GM23338 (cell line): ENCODE data around the gene SYNE1. TPM values are rescaled to one million over a fixed set of nuclear protein-coding genes. Genes with fewer than 3 reads are reported as not detected.

Experiments
- ATAC-seq: fragments of 200-7000 bp; cut with Tn5 transposase; 3 replicates; pipeline ENCODE4 v1.9.1; 2020
- DNase-seq: peaks from one replicate; pipeline ENCODE4 v3.0.0-alpha.2; 2015; ENCODE audit warnings: low spot score
- H2AFZ ChIP-seq: fragments of 200-600 bp; sonication (generic); 2 replicates; pipeline ENCODE4 v1.8.0; 2016; ENCODE audit warnings: antibody characterized with exemption, mild to moderate bottlenecking, moderate library complexity
- H3F3A ChIP-seq: fragments of 200-600 bp; sonication (generic); replicated peaks from 2 replicates; pipeline ENCODE4 v1.8.0; 2017; ENCODE audit warnings: antibody characterized with exemption, mixed run types, low read depth
- H3K27ac ChIP-seq: fragments of 200-600 bp; sonication (generic); 2 replicates; pipeline ENCODE4 v1.6.1; 2016; ENCODE audit warnings: low read depth
- H3K27me3 ChIP-seq: fragments of 200-600 bp; sonication (generic); 2 replicates; pipeline ENCODE4 v1.8.0; 2016; ENCODE audit warnings: mild to moderate bottlenecking, mixed run types, moderate library complexity; ENCODE audit not compliant: insufficient read depth
- H3K36me3 ChIP-seq: fragments of 200-600 bp; sonication (generic); 2 replicates; pipeline ENCODE4 v1.8.0; 2016; ENCODE audit warnings: mild to moderate bottlenecking; ENCODE audit not compliant: insufficient read depth
- H3K4me1 ChIP-seq: fragments of 200-600 bp; sonication (generic); 2 replicates; pipeline ENCODE4 v1.8.0; 2016; ENCODE audit warnings: mild to moderate bottlenecking, moderate library complexity; ENCODE audit not compliant: insufficient read depth
- H3K4me2 ChIP-seq: fragments of 200-600 bp; sonication (generic); 2 replicates; pipeline ENCODE4 v1.7.1; 2017; ENCODE audit warnings: mixed run types
- H3K4me3 ChIP-seq: fragments of 200-600 bp; sonication (generic); 2 replicates; pipeline ENCODE4 v1.6.1; 2016; ENCODE audit warnings: mixed run types
- H3K79me2 ChIP-seq: fragments of 200-600 bp; sonication (generic); replicated peaks from 2 replicates; pipeline ENCODE4 v1.8.0; 2017; ENCODE audit warnings: mild to moderate bottlenecking; ENCODE audit not compliant: insufficient read depth
- H3K9me2 ChIP-seq: fragments of 200-600 bp; sonication (generic); 2 replicates; pipeline ENCODE4 v1.8.0; 2017; ENCODE audit not compliant: insufficient read depth
- H4K20me1 ChIP-seq: fragments of 200-600 bp; sonication (generic); replicated peaks from 2 replicates; pipeline ENCODE4 v1.8.0; 2017; ENCODE audit warnings: mild to moderate bottlenecking; ENCODE audit not compliant: insufficient read depth
- H3K27ac Mint-ChIP-seq: 2 replicates; pipeline ENCODE4 v1.8.0; 2020; ENCODE audit warnings: inconsistent platforms, mild to moderate bottlenecking, moderate library complexity, mixed read lengths
- H3K27me3 Mint-ChIP-seq: 3 replicates; pipeline ENCODE4 v1.8.0; 2022; ENCODE audit warnings: low read depth, mild to moderate bottlenecking, moderate library complexity, mixed read lengths, inconsistent platforms; ENCODE audit not compliant: insufficient read depth, poor library complexity
- H3K36me3 Mint-ChIP-seq: 3 replicates; pipeline ENCODE4 v1.8.0; 2021; ENCODE audit warnings: low read depth, mild to moderate bottlenecking, inconsistent platforms, moderate library complexity, mixed read lengths
- H3K4me1 Mint-ChIP-seq: 3 replicates; pipeline ENCODE4 v1.8.0; 2020; ENCODE audit warnings: mild to moderate bottlenecking, inconsistent platforms, mixed read lengths
- H3K4me3 Mint-ChIP-seq: 3 replicates; pipeline ENCODE4 v1.8.0; 2021; ENCODE audit warnings: moderate library complexity, mild to moderate bottlenecking, inconsistent platforms, mixed read lengths
- H3K9me3 Mint-ChIP-seq: 3 replicates; pipeline ENCODE4 v1.8.0; 2020; ENCODE audit warnings: moderate library complexity, mild to moderate bottlenecking, inconsistent platforms, mixed read lengths
- CREB1 ChIP-seq: fragments of 250-450 bp; sonication (Bioruptor Pico); IDR thresholded peaks from 2 replicates; pipeline ENCODE4 v1.5.0; 2020; ENCODE audit warnings: low read depth, mild to moderate bottlenecking, moderate library complexity
- CTCF ChIP-seq, 2 experiments: fragments of 200-600 bp in 1 of 2; sonication (generic) in 1 of 2; conservative IDR thresholded peaks; 2 replicates each; pipeline versions ENCODE4 v1.5.1 to v1.6.1; 2016 to 2017; ENCODE audit warnings: antibody characterized with exemption in 2 of 2, low read depth in 2 of 2, mild to moderate bottlenecking in 2 of 2, moderate library complexity in 1 of 2
- ETS1 ChIP-seq: IDR thresholded peaks from 2 replicates; pipeline ENCODE4 v1.6.1; 2016; ENCODE audit warnings: antibody characterized with exemption
- EZH2 ChIP-seq: fragments of 200-600 bp; sonication (generic); IDR thresholded peaks from one replicate; pipeline ENCODE4 v1.8.0; 2017; ENCODE audit warnings: antibody characterized with exemption, mild to moderate bottlenecking, low read depth; ENCODE audit not compliant: unreplicated experiment
- EZH2phosphoT487 ChIP-seq: fragments of 200-600 bp; sonication (generic); IDR thresholded peaks from one replicate; pipeline ENCODE4 v1.8.1; 2018; ENCODE audit warnings: antibody characterized with exemption; ENCODE audit not compliant: unreplicated experiment
- JUNB ChIP-seq: IDR thresholded peaks from one replicate; pipeline ENCODE4 v1.6.1; 2016; ENCODE audit warnings: antibody characterized with exemption; ENCODE audit not compliant: unreplicated experiment
- NANOG ChIP-seq: IDR thresholded peaks from 2 replicates; pipeline ENCODE4 v1.6.1; 2016; ENCODE audit warnings: antibody characterized with exemption, borderline replicate concordance
- POLR2AphosphoS5 ChIP-seq: IDR thresholded peaks from 2 replicates; pipeline ENCODE4 v1.6.1; 2016; ENCODE audit warnings: antibody characterized with exemption, low read depth
- REST ChIP-seq: IDR thresholded peaks from one replicate; pipeline ENCODE4 v1.6.1; 2018; ENCODE audit warnings: antibody characterized with exemption; ENCODE audit not compliant: unreplicated experiment
- STAT1 ChIP-seq: IDR thresholded peaks from one replicate; pipeline ENCODE4 v1.6.1; 2016; ENCODE audit warnings: antibody characterized with exemption; ENCODE audit not compliant: unreplicated experiment
- ZNF114 ChIP-seq: fragments of 250-450 bp; sonication (Bioruptor Pico); IDR thresholded peaks from 2 replicates; pipeline ENCODE4 v1.5.0; 2020; ENCODE audit warnings: mild to moderate bottlenecking, moderate library complexity
- ZNF331 ChIP-seq: fragments of 250-450 bp; sonication (Bioruptor Pico); IDR thresholded peaks from 2 replicates; pipeline ENCODE4 v1.5.0; 2020; ENCODE audit warnings: low read depth, mild to moderate bottlenecking, moderate library complexity
- ZNF462 ChIP-seq: fragments of 250-450 bp; sonication (Bioruptor Pico); IDR thresholded peaks from 2 replicates; pipeline ENCODE4 v1.5.0; 2020; ENCODE audit warnings: mild to moderate bottlenecking, moderate library complexity
- polyA plus RNA-seq: library from polyadenylated mRNA; unstranded; fragments of >200 nt; fragmentation: Nextera tagmentation; extraction: Ambion mirVana; gene quantifications from 2 replicates; pipeline ENCODE4 v1.2.1, GENCODE V29; 2016
- total RNA-seq: library from RNA; depleted of rRNA; stranded (reverse); fragments of >200 nt; shearing (Covaris generic); gene quantifications from 2 replicates; pipeline ENCODE4 v1.2.3, GENCODE V29; 2014

Gene SYNE1
- total and polyA plus RNA-seq, 2 experiments from 2014 or later: 3.9 to 13.6 TPM

GRCh38 chr6:152151920-152152319 is 485.2 kb downstream of the SYNE1 start:
- Histone ChIP-seq H3F3A (no peaks in the 10 kb centered on the region), H3K4me3 (no peak overlapping the region), H2AFZ (no peak overlapping the region), H4K20me1 (no peaks in the 10 kb centered on the region), H3K27ac (no peak overlapping the region), H3K27me3 (no peaks in the 10 kb centered on the region), H3K4me2 (no peak overlapping the region), H3K79me2 (no peaks in the 10 kb centered on the region), H3K9me2 (no peaks in the 10 kb centered on the region), H3K36me3 (no peaks in the 10 kb centered on the region), H3K4me1 (no peaks in the 10 kb centered on the region)
- no peaks in the 10 kb centered on the region for H3K36me3 Mint-ChIP-seq
- H3K27ac Mint-ChIP-seq: no peak overlapping the region
- DNase-seq (no peak), ATAC-seq (no peak; the same call in 2 of the 3 replicates)
- H3K4me1 Mint-ChIP-seq: peaks cover 4% of the 10 kb centered on the region; the same call in 2 of the 3 replicates
- H3K9me3 Mint-ChIP-seq: no peaks in the 10 kb centered on the region
- H3K4me3 Mint-ChIP-seq: no peak overlapping the region
- H3K27me3 Mint-ChIP-seq: peaks cover 2% of the 10 kb centered on the region
- TF ChIP-seq STAT1 (no peak), EZH2phosphoT487 (no peak), ZNF462 (no peak), POLR2AphosphoS5 (no peak), REST (no peak), CTCF (conservative IDR thresholded peaks at IDR 0.05; ENCODE audit: low read depth in 2 of 2) (no peak), ETS1 (no peak), NANOG (no peak), ZNF114 (no peak), EZH2 (no peak), JUNB (no peak), ZNF331 (CRISPR knock-in tag) (no peak), CREB1 (CRISPR knock-in tag) (no peak)
